Activated T-cell treated with anti-CD3 and anti-CD28 coated beads for 24 hours (primary cell): ENCODE data around the gene PCLAF.

Experiments
- DNase-seq: peaks from one replicate; pipeline ENCODE4 v3.0.0-alpha.2; 2020; ENCODE audit warnings: low read depth

Gene PCLAF

DNA sequence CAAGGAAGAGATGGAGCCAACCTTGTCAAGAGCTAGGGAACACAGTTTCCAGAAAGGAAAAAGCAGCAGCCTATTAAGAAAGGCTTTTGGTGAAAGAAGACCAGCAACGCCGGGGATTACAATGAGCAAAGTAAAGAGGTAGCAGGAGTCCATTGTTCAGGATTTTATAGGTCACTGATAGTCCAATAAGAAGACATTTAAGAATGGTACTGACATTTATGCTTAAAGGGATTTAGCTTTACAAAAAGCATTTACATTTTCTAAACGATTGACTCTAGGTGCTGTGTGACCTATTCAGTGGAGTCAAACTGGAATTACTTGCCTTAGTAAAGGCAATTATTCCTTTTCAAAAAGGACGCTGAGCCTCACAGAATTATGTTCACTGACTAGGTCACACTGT lies 66.0 kb downstream of the PCLAF start:
- no peak for DNase-seq

DNA sequence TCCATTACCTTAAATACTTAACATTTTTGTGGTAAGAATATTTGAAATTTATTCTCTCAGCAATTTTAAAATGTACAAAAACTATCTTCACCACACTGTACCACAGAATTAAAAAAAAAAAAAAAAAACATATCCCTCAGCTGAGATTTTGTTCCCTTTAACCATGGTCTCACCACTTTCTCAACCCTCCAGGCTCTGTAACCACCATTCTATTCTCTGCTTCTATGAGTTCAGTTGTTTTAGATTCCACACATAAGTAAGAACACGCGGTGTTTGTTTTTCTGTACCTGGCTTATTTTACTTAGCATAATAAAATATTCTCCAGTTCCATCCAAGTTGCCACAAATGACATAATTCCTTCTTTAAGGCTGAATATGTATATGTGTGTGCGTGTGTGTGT lies 66.8 kb downstream of the PCLAF start:
- DNase-seq = no peak
